ENCODE results near the gene FAM24B.

GRCh38 chr10:122849900-122850605 lies 29.3 kb downstream of the FAM24B start:
- no peak for TF ChIP-seq CTCF (IDR thresholded peaks at IDR 0.05)
- TF ChIP-seq POLR2A (IDR thresholded peaks at IDR 0.05) = no peak

All from right lobe of liver (tissue), 4 donors.